HL-60 (cell line): ENCODE measurements around the gene CHMP6.

Source experiments
- DNase-seq, 2 experiments: peaks; one replicate each; pipeline ENCODE4 v3.0.0-alpha.2; 2010 to 2020; ENCODE audit warnings: low read depth in 1 of 2, low spot score in 1 of 2
- H3K27ac ChIP-seq: fragments of 250-450 bp; sonication (Bioruptor Pico); replicated peaks from 2 replicates; pipeline ENCODE4 v1.5.1; 2020; ENCODE audit warnings: mild to moderate bottlenecking, moderate library complexity
- H3K27me3 ChIP-seq: fragments of 250-450 bp; sonication (Bioruptor Pico); 2 replicates; pipeline ENCODE4 v1.5.1; 2021; ENCODE audit warnings: mild to moderate bottlenecking, moderate library complexity; ENCODE audit not compliant: insufficient read depth, poor library complexity, severe bottlenecking
- H3K4me3 ChIP-seq: replicated peaks from 2 replicates; pipeline ENCODE4 v1.5.1; 2011; ENCODE audit warnings: mild to moderate bottlenecking, control low read depth, low read length; ENCODE audit not compliant: insufficient read depth
- GABPA ChIP-seq: IDR thresholded peaks from 2 replicates; pipeline ENCODE4 v1.6.1; 2012; ENCODE audit warnings: low read depth
- POLR2AphosphoS5 ChIP-seq: IDR thresholded peaks from 2 replicates; pipeline ENCODE4 v1.6.1; 2012; ENCODE audit warnings: low read depth
- SPI1 ChIP-seq: IDR thresholded peaks from 2 replicates; pipeline ENCODE4 v1.6.1; 2012; ENCODE audit warnings: low read depth, mild to moderate bottlenecking, borderline replicate concordance
- TF ChIP-seq, protein P1 (sequence below): IDR thresholded peaks from one replicate; pipeline ENCODE4 v1.5.1; 2011; ENCODE audit warnings: low read length, control low read depth, inconsistent platforms; ENCODE audit not compliant: insufficient read depth
- TF ChIP-seq, protein P2 (sequence below): IDR thresholded peaks from 2 replicates; pipeline ENCODE4 v1.6.1; 2012; ENCODE audit warnings: low read depth; ENCODE audit not compliant: insufficient replicate concordance

Gene CHMP6

DNA sequence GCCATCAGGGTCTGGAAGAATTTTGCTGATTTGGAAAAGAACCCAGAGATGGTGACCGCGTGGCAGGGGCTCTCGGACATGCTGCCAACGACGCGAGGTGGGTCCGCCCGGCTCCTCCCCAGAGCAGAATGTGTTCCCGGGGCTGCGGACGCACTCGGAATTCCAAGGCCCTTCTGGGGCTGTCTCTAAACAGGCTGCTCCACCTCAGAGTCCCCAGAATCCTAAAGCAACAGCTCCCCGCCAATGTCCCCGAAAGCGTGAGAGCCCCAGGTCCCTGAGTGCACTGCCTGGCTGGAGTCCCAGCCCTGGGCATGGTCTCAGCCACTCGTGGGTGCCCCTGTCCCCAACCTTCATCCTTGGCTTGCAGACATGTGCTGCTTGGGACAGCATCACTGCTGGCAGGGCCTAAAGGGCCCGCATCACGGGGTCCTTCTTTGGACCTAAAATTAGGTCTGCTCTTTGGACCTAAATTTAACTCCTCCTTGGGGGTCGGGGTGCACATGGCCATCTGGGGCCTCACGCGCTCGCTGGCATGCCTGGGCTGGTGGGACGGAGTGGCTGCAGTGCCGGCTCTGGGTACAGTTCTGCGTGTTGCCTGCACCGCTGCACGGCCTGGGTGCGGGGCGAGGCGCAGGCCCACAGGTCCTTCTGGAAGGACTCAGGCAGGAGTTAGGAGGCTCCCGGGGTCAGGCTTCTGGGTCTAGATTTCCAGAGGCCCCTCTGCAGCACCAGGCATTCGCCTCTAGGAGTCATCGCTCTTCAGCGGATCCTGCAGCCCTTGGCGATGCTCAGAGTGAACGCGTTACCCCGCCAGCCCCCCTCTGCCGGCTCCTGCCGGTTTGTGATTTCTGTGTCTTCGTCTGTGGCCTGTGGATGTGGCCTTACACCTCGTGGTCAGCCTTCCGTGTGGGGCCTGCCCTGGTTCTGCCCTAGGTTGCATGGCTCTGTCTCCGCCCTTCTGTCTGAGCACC is 41.9 kb upstream of the CHMP6 start:
- Histone ChIP-seq H3K4me3 (no peak overlapping the region), H3K27me3 (no peaks in the 10 kb centered on the region), H3K27ac (no peak overlapping the region)
- TF ChIP-seq, protein P1, sequence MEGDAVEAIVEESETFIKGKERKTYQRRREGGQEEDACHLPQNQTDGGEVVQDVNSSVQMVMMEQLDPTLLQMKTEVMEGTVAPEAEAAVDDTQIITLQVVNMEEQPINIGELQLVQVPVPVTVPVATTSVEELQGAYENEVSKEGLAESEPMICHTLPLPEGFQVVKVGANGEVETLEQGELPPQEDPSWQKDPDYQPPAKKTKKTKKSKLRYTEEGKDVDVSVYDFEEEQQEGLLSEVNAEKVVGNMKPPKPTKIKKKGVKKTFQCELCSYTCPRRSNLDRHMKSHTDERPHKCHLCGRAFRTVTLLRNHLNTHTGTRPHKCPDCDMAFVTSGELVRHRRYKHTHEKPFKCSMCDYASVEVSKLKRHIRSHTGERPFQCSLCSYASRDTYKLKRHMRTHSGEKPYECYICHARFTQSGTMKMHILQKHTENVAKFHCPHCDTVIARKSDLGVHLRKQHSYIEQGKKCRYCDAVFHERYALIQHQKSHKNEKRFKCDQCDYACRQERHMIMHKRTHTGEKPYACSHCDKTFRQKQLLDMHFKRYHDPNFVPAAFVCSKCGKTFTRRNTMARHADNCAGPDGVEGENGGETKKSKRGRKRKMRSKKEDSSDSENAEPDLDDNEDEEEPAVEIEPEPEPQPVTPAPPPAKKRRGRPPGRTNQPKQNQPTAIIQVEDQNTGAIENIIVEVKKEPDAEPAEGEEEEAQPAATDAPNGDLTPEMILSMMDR = no peak
- no peak for TF ChIP-seq POLR2AphosphoS5
- no peak for TF ChIP-seq SPI1
- TF ChIP-seq, protein P2, sequence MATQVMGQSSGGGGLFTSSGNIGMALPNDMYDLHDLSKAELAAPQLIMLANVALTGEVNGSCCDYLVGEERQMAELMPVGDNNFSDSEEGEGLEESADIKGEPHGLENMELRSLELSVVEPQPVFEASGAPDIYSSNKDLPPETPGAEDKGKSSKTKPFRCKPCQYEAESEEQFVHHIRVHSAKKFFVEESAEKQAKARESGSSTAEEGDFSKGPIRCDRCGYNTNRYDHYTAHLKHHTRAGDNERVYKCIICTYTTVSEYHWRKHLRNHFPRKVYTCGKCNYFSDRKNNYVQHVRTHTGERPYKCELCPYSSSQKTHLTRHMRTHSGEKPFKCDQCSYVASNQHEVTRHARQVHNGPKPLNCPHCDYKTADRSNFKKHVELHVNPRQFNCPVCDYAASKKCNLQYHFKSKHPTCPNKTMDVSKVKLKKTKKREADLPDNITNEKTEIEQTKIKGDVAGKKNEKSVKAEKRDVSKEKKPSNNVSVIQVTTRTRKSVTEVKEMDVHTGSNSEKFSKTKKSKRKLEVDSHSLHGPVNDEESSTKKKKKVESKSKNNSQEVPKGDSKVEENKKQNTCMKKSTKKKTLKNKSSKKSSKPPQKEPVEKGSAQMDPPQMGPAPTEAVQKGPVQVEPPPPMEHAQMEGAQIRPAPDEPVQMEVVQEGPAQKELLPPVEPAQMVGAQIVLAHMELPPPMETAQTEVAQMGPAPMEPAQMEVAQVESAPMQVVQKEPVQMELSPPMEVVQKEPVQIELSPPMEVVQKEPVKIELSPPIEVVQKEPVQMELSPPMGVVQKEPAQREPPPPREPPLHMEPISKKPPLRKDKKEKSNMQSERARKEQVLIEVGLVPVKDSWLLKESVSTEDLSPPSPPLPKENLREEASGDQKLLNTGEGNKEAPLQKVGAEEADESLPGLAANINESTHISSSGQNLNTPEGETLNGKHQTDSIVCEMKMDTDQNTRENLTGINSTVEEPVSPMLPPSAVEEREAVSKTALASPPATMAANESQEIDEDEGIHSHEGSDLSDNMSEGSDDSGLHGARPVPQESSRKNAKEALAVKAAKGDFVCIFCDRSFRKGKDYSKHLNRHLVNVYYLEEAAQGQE = no peak
- no peak for TF ChIP-seq GABPA
- DNase-seq = no peak

DNA sequence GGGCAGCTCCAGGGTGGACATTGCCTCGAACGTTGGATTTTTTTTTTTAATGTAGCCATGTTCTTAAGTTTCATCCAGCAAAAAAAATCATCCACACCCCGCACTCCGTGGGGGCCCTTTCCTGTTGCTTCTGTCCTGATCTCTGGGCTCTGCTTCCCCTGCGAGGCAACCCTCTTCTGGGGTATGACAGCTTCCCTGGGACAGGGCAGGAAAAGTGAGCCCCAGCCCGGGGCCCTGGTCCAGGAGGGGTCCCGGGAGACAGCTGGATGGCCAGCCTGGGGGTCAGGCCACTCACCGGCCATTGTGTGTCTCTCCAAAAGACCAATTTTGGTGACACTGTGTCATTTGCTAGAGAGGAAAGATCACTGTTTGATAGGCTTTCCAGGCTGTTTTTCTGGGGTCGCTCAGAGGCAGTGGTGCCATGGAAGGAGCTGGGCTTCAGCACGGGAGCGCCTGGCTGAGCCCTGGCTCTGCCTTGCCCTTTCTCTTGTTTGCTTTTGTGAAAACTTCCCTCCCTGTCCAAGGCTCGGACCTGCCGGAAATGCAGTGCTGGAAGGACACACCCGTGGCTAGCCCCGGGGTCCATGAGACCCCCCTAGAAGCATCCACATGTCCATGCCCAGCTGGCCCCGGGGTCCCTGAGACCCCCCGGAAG is 41.0 kb upstream of the CHMP6 start:
- Histone ChIP-seq H3K27ac (no peak overlapping the region), H3K27me3 (no peaks in the 10 kb centered on the region), H3K4me3 (no peak overlapping the region)
- no peak for DNase-seq
- TF ChIP-seq SPI1 (no peak), POLR2AphosphoS5 (no peak), GABPA (no peak)
- TF ChIP-seq, protein P2 = no peak
- TF ChIP-seq, protein P1 = no peak

DNA sequence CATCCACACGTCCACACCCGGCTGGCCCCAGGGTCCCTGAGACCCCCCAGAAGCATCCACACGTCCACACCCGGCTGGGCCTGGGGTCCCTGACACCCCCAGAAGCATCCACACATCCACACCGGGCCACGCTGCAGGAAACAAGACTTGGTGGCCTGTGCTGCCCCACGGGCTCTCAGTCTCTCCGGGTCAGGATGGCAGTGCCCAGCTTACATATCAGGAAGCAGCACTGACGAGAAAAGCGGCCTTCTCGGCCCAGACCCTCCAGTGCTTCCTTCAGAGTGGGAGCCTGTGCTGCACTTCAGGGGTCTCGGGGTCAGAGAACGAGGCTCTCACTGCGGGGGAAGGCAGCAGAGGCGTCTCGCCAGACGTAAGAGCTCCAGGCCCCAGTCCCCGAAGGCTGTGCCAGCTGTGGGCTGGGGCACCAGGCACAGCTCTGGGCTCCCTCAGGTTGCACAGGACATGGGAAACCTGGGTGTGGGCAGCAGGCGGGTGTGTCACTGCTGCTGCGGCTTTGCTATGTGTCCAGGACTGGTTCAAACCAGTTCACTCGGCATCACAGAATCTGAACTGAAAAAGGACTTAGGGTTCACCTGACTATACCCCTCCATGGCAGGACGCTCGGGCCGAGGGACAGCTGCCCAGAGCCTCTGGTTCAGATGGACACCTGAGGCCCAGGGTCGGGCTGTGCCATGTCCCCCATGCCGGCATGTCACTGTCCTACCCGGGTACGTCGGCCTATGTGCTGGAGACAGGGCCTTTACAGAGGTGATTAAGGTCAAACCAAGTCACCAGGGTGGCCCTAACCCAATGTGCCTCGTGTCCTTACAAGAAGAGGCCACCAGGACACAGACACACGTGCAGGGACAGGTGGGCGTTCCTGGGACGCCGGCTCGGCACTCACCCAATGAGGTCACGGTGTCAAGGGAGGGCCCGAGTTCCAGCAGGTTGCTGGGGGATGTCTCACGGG is 40.2 kb upstream of the CHMP6 start:
- no peak overlapping the region for H3K27ac ChIP-seq
- DNase-seq = no peak
- no peaks in the 10 kb centered on the region for H3K27me3 ChIP-seq
- H3K4me3 ChIP-seq = no peak overlapping the region
- TF ChIP-seq, protein P2 = no peak
- TF ChIP-seq, protein P1 = no peak
- TF ChIP-seq GABPA (no peak), POLR2AphosphoS5 (no peak), SPI1 (no peak)
